Liver (tissue), 9 donors: ENCODE results near the gene LMBR1L. TPM values are rescaled to one million over a fixed set of nuclear protein-coding genes. Genes with fewer than 3 reads are reported as not detected.

ENCODE experiments used
- DNase-seq: peaks from one replicate; pipeline ENCODE4 v3.0.0-alpha.2; 2017; ENCODE audit warnings: low spot score
- H3K27ac ChIP-seq, 2 donors: one replicate each; pipeline ENCODE4 v1.7.0; 2013; ENCODE audit warnings: inconsistent platforms in 2 of 2, low read length in 2 of 2, control low read depth in 1 of 2, low read depth in 1 of 2, mild to moderate bottlenecking in 1 of 2
- H3K27me3 ChIP-seq, 4 donors: one replicate each; pipeline versions ENCODE4 v1.6.1 to v1.7.0; 2013; ENCODE audit warnings: low read length in 3 of 4, inconsistent platforms in 1 of 4, mild to moderate bottlenecking in 1 of 4, moderate library complexity in 1 of 4; ENCODE audit not compliant: control insufficient read depth in 4 of 4, insufficient read depth in 4 of 4
- H3K36me3 ChIP-seq, 4 donors: one replicate each; pipeline versions ENCODE4 v1.6.1 to v1.7.0; 2013; ENCODE audit warnings: low read length in 3 of 4, mild to moderate bottlenecking in 3 of 4, low read depth in 1 of 4, moderate library complexity in 1 of 4; ENCODE audit not compliant: control insufficient read depth in 4 of 4, insufficient read depth in 3 of 4
- H3K4me1 ChIP-seq, 4 donors: one replicate each; pipeline versions ENCODE4 v1.6.1 to v1.7.0; 2013; ENCODE audit warnings: low read length in 3 of 4, mild to moderate bottlenecking in 3 of 4, moderate library complexity in 1 of 4; ENCODE audit not compliant: control insufficient read depth in 4 of 4, insufficient read depth in 4 of 4
- H3K4me3 ChIP-seq, 3 donors: one replicate each; pipeline versions ENCODE4 v1.6.1 to v1.7.0; 2013; ENCODE audit warnings: low read length in 3 of 3, control low read depth in 1 of 3, low read depth in 1 of 3, mild to moderate bottlenecking in 1 of 3
- H3K9ac ChIP-seq, 2 donors: one replicate each; pipeline ENCODE4 v1.7.0; 2013; ENCODE audit warnings: low read length in 2 of 2, mild to moderate bottlenecking in 2 of 2, moderate library complexity in 2 of 2, control low read depth in 1 of 2, low read depth in 1 of 2
- H3K9me3 ChIP-seq, 4 donors: one replicate each; pipeline versions ENCODE4 v1.6.1 to v1.7.0; 2013; ENCODE audit warnings: low read length in 3 of 4; ENCODE audit not compliant: control insufficient read depth in 4 of 4
- EGR1 ChIP-seq, 2 donors: IDR thresholded peaks; 2 replicates each; pipeline ENCODE4 v1.6.1; 2016 to 2018; ENCODE audit warnings: antibody characterized with exemption in 2 of 2, low read depth in 2 of 2
- FOXA1 ChIP-seq: IDR thresholded peaks from 2 replicates; pipeline ENCODE4 v1.6.1; 2016; ENCODE audit warnings: antibody characterized with exemption
- FOXA2 ChIP-seq: IDR thresholded peaks from 2 replicates; pipeline ENCODE4 v1.6.1; 2016; ENCODE audit warnings: antibody characterized with exemption
- GABPA ChIP-seq, 2 donors: IDR thresholded peaks in 1 of 2; conservative IDR thresholded peaks in 1 of 2; 2 replicates each; pipeline ENCODE4 v1.6.1; 2016; ENCODE audit warnings: antibody characterized with exemption in 2 of 2, mild to moderate bottlenecking in 1 of 2, moderate library complexity in 1 of 2
- HNF4A ChIP-seq, 2 donors: conservative IDR thresholded peaks; 2 replicates each; pipeline ENCODE4 v1.6.1; 2016; ENCODE audit warnings: antibody characterized with exemption in 2 of 2, mild to moderate bottlenecking in 2 of 2
- HNF4G ChIP-seq: IDR thresholded peaks from 2 replicates; pipeline ENCODE4 v1.6.1; 2016; ENCODE audit warnings: antibody characterized with exemption
- JUND ChIP-seq, 2 donors: IDR thresholded peaks; 2 replicates each; pipeline ENCODE4 v1.6.1; 2016; ENCODE audit warnings: antibody characterized with exemption in 2 of 2
- NR2F2 ChIP-seq: IDR thresholded peaks from 2 replicates; pipeline ENCODE4 v1.6.1; 2016; ENCODE audit warnings: antibody characterized with exemption
- RAD21 ChIP-seq, 2 donors: IDR thresholded peaks; 2 replicates each; pipeline ENCODE4 v1.6.1; 2016; ENCODE audit warnings: antibody characterized with exemption in 2 of 2, mild to moderate bottlenecking in 2 of 2
- RXRA ChIP-seq, 2 donors: IDR thresholded peaks; 2 replicates each; pipeline ENCODE4 v1.6.1; 2017 to 2018; ENCODE audit warnings: antibody characterized with exemption in 2 of 2, mild to moderate bottlenecking in 1 of 2
- SP1 ChIP-seq: IDR thresholded peaks from 2 replicates; pipeline ENCODE4 v1.6.1; 2018; ENCODE audit warnings: antibody characterized with exemption, mild to moderate bottlenecking
- TAF1 ChIP-seq: conservative IDR thresholded peaks from 2 replicates; pipeline ENCODE4 v1.6.1; 2016; ENCODE audit warnings: antibody characterized with exemption, mild to moderate bottlenecking
- YY1 ChIP-seq: IDR thresholded peaks from 2 replicates; pipeline ENCODE4 v1.6.1; 2016; ENCODE audit warnings: antibody characterized with exemption, mild to moderate bottlenecking
- WGBS: extraction: QIAGEN DNeasy Blood & Tissue Kit; methylation state at CpG from one replicate; pipeline ENCODE4 v1.1.7; 2013; 5-methylcytosine and 5-hydroxymethylcytosine counted together
- polyA plus RNA-seq, 2 donors: library from polyadenylated mRNA; stranded (reverse) in 1 of 2; unstranded in 1 of 2; fragments of 200-250 nt in 1 of 2; fragments of >200 nt in 1 of 2; fragmentation: Nextera tagmentation in 1 of 2; extraction: Ambion mirVana in 1 of 2; gene quantifications; one replicate each; pipeline versions ENCODE4 v1.2.1 to v1.2.3, GENCODE V29; 2013 to 2015
- total RNA-seq, 2 donors: library from RNA; depleted of rRNA; stranded (reverse); fragments of >200 nt; gene quantifications; one replicate each; pipeline ENCODE4 v1.2.3, GENCODE V29; 2014
- TF ChIP-seq, protein P1 (sequence below): IDR thresholded peaks from 2 replicates; pipeline ENCODE4 v1.6.1; 2016; ENCODE audit warnings: antibody characterized with exemption
- TF ChIP-seq, protein P2 (sequence below): IDR thresholded peaks from 2 replicates; pipeline ENCODE4 v1.6.1; 2016; ENCODE audit warnings: antibody characterized with exemption, mild to moderate bottlenecking
- TF ChIP-seq, protein P3 (sequence below): IDR thresholded peaks from 2 replicates; pipeline ENCODE4 v1.6.1; 2016; ENCODE audit warnings: antibody characterized with exemption
- TF ChIP-seq, protein P4 (sequence below): fragments of 150-350 bp; IDR thresholded peaks from 2 replicates; pipeline ENCODE4 v1.5.1; 2017; ENCODE audit warnings: improper control_type of control experiment, low read depth, low read length; ENCODE audit not compliant: missing input control
- TF ChIP-seq, protein P5 (sequence below): IDR thresholded peaks from 2 replicates; pipeline ENCODE4 v1.6.1; 2016; ENCODE audit warnings: antibody characterized with exemption
- donor health status: healthy.
- donor health status: healthy.
- donor health status: healthy.
- donor health status: healthy.
- donor health status: healthy.

The LMBR1L gene
- total and polyA plus RNA-seq, 4 donors, result 9.3 to 23.7 (median 11.8) TPM

DNA sequence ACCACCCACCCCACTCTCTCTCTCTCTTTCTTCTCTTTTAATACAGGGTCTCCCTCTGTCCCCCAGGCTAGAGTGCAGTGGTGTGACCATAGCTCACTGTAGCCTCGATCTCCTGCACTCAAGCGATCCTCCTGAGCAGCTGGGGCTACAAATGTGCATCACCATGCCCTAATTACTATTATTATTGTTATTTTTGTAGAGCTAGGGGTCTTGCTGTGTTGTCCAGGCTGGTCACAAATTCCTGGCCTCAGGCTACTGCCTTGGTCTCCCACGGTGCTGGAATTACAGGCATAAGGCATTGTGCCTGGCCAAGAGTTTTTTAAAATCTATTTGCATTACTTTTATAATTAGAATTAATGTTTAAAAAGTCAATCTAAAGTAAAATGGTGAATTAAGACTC lies 43.6 kb upstream of the LMBR1L start:
- 88% methylated on average over 3 of the region's 3 CpGs for WGBS
- no peak overlapping the region for H3K4me3 ChIP-seq
- DNase-seq, result no peak
- no peaks in the 10 kb centered on the region for H3K27me3 ChIP-seq
- no peak overlapping the region for H3K9ac ChIP-seq
- H3K27ac ChIP-seq, result no peak overlapping the region
- no peaks in the 10 kb centered on the region for H3K4me1 ChIP-seq
- TF ChIP-seq RXRA (IDR thresholded peaks at IDR 0.05) (no peak), RAD21 (IDR thresholded peaks at IDR 0.05) (no peak), EGR1 (IDR thresholded peaks at IDR 0.05; ENCODE audit: low read depth in 2 of 2) (no peak), FOXA1 (no peak), HNF4A (conservative IDR thresholded peaks at IDR 0.05) (no peak), HNF4G (no peak), GABPA (IDR thresholded peaks at IDR 0.05 in 1 of 2, conservative IDR thresholded peaks at IDR 0.05 in 1 of 2) (no peak), SP1 (no peak), YY1 (no peak), NR2F2 (no peak), JUND (IDR thresholded peaks at IDR 0.05) (no peak), FOXA2 (no peak)
- TF ChIP-seq, protein P1, sequence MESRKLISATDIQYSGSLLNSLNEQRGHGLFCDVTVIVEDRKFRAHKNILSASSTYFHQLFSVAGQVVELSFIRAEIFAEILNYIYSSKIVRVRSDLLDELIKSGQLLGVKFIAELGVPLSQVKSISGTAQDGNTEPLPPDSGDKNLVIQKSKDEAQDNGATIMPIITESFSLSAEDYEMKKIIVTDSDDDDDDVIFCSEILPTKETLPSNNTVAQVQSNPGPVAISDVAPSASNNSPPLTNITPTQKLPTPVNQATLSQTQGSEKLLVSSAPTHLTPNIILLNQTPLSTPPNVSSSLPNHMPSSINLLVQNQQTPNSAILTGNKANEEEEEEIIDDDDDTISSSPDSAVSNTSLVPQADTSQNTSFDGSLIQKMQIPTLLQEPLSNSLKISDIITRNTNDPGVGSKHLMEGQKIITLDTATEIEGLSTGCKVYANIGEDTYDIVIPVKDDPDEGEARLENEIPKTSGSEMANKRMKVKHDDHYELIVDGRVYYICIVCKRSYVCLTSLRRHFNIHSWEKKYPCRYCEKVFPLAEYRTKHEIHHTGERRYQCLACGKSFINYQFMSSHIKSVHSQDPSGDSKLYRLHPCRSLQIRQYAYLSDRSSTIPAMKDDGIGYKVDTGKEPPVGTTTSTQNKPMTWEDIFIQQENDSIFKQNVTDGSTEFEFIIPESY, result no peak
- TF ChIP-seq, protein P2, sequence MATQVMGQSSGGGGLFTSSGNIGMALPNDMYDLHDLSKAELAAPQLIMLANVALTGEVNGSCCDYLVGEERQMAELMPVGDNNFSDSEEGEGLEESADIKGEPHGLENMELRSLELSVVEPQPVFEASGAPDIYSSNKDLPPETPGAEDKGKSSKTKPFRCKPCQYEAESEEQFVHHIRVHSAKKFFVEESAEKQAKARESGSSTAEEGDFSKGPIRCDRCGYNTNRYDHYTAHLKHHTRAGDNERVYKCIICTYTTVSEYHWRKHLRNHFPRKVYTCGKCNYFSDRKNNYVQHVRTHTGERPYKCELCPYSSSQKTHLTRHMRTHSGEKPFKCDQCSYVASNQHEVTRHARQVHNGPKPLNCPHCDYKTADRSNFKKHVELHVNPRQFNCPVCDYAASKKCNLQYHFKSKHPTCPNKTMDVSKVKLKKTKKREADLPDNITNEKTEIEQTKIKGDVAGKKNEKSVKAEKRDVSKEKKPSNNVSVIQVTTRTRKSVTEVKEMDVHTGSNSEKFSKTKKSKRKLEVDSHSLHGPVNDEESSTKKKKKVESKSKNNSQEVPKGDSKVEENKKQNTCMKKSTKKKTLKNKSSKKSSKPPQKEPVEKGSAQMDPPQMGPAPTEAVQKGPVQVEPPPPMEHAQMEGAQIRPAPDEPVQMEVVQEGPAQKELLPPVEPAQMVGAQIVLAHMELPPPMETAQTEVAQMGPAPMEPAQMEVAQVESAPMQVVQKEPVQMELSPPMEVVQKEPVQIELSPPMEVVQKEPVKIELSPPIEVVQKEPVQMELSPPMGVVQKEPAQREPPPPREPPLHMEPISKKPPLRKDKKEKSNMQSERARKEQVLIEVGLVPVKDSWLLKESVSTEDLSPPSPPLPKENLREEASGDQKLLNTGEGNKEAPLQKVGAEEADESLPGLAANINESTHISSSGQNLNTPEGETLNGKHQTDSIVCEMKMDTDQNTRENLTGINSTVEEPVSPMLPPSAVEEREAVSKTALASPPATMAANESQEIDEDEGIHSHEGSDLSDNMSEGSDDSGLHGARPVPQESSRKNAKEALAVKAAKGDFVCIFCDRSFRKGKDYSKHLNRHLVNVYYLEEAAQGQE, result no peak
- TF ChIP-seq, protein P3, sequence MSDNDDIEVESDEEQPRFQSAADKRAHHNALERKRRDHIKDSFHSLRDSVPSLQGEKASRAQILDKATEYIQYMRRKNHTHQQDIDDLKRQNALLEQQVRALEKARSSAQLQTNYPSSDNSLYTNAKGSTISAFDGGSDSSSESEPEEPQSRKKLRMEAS, result no peak
- TF ChIP-seq, protein P4, sequence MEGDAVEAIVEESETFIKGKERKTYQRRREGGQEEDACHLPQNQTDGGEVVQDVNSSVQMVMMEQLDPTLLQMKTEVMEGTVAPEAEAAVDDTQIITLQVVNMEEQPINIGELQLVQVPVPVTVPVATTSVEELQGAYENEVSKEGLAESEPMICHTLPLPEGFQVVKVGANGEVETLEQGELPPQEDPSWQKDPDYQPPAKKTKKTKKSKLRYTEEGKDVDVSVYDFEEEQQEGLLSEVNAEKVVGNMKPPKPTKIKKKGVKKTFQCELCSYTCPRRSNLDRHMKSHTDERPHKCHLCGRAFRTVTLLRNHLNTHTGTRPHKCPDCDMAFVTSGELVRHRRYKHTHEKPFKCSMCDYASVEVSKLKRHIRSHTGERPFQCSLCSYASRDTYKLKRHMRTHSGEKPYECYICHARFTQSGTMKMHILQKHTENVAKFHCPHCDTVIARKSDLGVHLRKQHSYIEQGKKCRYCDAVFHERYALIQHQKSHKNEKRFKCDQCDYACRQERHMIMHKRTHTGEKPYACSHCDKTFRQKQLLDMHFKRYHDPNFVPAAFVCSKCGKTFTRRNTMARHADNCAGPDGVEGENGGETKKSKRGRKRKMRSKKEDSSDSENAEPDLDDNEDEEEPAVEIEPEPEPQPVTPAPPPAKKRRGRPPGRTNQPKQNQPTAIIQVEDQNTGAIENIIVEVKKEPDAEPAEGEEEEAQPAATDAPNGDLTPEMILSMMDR, result no peak
- TF ChIP-seq, protein P5, sequence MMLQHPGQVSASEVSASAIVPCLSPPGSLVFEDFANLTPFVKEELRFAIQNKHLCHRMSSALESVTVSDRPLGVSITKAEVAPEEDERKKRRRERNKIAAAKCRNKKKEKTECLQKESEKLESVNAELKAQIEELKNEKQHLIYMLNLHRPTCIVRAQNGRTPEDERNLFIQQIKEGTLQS, result no peak
- no peaks in the 10 kb centered on the region for H3K9me3 ChIP-seq
- H3K36me3 ChIP-seq, result no peaks in the 10 kb centered on the region

DNA sequence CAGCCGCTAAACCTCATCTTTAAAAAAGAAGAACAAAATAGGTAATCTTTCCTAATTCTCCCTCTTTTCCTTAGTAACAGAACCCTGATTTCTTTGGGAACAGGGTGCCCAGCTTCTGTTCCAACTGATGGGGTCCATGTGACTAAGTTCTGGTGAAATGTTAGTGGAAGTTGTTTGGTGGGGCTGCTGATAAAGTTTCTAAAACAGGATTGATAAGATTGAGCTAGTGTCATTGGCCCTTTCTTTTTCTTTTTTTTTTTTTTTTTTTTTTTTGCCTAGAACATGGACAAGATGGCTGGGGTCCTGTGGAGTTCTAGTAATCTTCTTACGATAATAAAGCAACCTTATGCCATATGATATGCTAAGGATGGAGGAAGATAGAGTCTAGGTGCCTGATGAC lies 36.7 kb upstream of the LMBR1L start:
- H3K36me3 ChIP-seq, result no peaks in the 10 kb centered on the region
- H3K27ac ChIP-seq, result no peak overlapping the region
- WGBS, result 97% methylated on average over 2 of the region's 2 CpGs
- H3K4me3 ChIP-seq, result no peak overlapping the region
- H3K27me3 ChIP-seq, result no peaks in the 10 kb centered on the region
- DNase-seq, result no peak
- H3K9me3 ChIP-seq, result no peaks in the 10 kb centered on the region
- no peaks in the 10 kb centered on the region for H3K4me1 ChIP-seq
- H3K9ac ChIP-seq, result no peak overlapping the region
- TF ChIP-seq HNF4G (no peak), FOXA2 (no peak), RAD21 (IDR thresholded peaks at IDR 0.05) (no peak), EGR1 (IDR thresholded peaks at IDR 0.05; ENCODE audit: low read depth in 2 of 2) (no peak), NR2F2 (no peak), RXRA (IDR thresholded peaks at IDR 0.05) (no peak), SP1 (no peak), YY1 (no peak), HNF4A (conservative IDR thresholded peaks at IDR 0.05) (no peak), GABPA (IDR thresholded peaks at IDR 0.05 in 1 of 2, conservative IDR thresholded peaks at IDR 0.05 in 1 of 2) (no peak), TAF1 (no peak), JUND (IDR thresholded peaks at IDR 0.05) (no peak)
- TF ChIP-seq, protein P4, result no peak
- TF ChIP-seq, protein P3, result no peak
- TF ChIP-seq, protein P1, result no peak
- TF ChIP-seq, protein P5, result no peak
